HG03442 (cell line): ENCODE results near the gene UQCRHL.
"Not testable (repeated sequence)": the region's sequence is repeated elsewhere in the genome, so short reads cannot be mapped to it uniquely, and the experiment has no call there.

Experiments used
- ATAC-seq: cut with Tn5 transposase; IDR thresholded peaks from one replicate; pipeline ENCODE4 v1.9.1; 2021; ENCODE audit warnings: mild to moderate bottlenecking, moderate library complexity; ENCODE audit not compliant: unreplicated experiment

The UQCRHL gene

DNA sequence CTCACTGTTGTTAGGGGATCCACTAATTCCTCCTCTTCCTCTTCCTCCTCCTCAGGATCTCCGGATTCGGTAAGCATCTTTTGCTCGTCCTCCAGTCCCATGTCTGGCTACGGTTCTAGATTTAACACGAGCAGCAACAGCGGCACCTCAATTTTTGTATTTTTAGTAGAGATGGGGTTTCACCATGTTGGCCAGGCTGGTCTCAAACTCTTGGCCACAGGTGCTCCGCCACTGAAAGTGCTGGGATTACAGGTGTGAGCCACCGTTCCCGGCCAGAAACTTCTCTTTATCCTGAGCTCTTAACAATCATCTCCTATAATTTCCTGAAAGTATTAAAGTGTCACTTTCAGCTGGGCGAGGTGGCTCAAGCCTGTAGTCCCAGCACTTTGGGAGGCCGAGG is at the start of gene UQCRHL:
UQCRHL (minus strand) TSS at position 101 of the 400 bp plus-strand sequence; CDS start at position 101, 0 bp downstream.
- ATAC-seq = not testable (repeated sequence)

GRCh38 chr1:15856888-15857287 is 49.4 kb upstream of the UQCRHL start:
- ATAC-seq = no peak

GRCh38 chr1:15852828-15853302 is 45.4 kb upstream of the UQCRHL start:
- ATAC-seq = no peak

- no peak for ATAC-seq
Observed at GRCh38 chr1:15852036-15852827, 44.8 kb upstream of the UQCRHL start.

- ATAC-seq = no peak
Observed at GRCh38 chr1:15851210-15852035, 44.0 kb upstream of the UQCRHL start.

GRCh38 chr1:15850471-15851001 is 43.1 kb upstream of the UQCRHL start:
- no peak for ATAC-seq

DNA sequence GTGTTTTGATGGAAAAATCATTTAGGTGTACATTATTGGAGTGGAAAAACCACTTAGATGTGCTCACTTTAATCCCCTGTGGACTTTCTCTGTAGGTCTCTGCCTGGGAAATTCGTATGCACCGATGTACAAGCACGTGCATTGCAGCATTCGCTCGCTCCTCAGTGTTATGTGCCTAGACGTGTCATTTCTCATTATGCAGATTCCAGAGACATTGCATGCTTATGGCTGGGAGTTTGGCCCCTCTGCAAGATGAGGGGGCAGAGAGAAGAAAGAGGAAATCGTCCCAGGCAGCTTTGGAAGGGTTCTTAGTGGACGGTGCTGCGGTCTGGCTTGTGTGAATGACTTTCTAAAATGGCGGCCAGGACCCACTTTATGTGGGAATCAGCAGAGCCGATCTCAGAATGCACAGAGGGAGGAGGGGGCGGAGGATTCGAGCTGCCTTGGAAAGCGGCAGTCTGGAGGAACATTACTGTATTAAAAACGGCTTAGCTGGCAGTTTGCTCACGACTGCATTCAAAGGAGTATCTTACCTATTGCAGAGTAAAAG is 42.4 kb upstream of the UQCRHL start:
- no peak for ATAC-seq

DNA sequence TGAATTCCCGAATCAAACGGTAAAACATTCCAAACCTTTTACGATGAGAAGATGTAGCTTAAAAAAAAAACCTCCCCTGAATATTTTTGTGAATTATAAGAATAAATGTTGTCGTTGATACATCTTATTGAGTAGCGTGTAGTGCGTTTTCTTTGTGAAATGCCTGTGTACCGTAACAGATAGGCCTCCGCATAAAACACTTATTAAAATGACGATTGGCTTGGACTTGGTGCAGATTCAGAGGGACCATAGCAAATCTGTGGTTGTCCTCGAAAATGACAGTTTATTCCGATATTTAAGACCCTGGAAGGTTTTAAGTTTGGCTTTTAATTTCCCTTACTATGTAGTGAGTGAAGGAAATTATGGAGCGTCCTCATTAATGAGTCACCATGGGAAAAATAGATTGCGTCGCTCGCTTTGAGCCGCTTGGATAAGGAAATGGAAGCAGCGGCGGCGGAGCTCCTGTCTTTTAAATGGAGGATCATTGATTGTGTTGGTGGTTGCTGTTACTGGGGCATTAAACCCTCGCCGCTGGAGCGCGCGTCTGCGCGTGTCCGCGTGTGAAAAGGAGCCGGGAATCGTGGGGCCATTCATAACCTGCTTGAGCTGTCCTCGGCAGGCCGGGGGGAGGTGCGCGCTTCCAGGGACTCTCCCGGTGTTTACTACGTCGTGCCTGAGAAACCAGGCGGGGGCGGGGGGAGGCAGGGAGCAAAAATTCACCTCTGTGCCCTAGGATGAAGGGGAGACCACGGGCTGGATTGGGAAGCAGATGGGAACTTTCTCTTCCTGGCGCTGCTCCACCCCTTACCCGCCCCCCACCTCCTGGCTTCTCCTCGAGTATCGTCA is 41.7 kb upstream of the UQCRHL start:
- no peak for ATAC-seq

GRCh38 chr1:15848143-15848928 is 40.9 kb upstream of the UQCRHL start:
- peak; percentile 17 for ATAC-seq

DNA sequence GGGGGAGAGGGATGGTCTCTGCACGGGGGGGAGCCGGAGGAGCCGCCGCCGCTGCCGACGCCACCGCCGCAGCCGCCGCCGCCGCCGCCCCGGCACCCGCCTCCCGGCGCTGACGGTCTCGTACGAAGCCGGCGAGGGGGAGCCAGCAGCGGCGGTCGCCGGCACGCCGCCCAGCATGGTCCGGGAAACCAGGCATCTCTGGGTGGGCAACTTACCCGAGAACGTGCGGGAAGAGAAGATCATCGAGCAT is 40.4 kb upstream of the UQCRHL start:
- no peak for ATAC-seq

GRCh38 chr1:15847100-15847892 is 39.8 kb upstream of the UQCRHL start, which contains the start of gene SPEN:
Gene SPEN, plus strand, starts transcription at chr1:15847707. Its CDS starts 361 bp downstream, at chr1:15848068.
- peak; percentile 59 for ATAC-seq

- not testable (repeated sequence) for ATAC-seq
Observed at GRCh38 chr1:15846056-15846455, 38.6 kb upstream of the UQCRHL start.

GRCh38 chr1:15843826-15844572 is 36.5 kb upstream of the UQCRHL start:
- no peak for ATAC-seq

GRCh38 chr1:15838721-15839120 is 31.3 kb upstream of the UQCRHL start:
- no peak for ATAC-seq

DNA sequence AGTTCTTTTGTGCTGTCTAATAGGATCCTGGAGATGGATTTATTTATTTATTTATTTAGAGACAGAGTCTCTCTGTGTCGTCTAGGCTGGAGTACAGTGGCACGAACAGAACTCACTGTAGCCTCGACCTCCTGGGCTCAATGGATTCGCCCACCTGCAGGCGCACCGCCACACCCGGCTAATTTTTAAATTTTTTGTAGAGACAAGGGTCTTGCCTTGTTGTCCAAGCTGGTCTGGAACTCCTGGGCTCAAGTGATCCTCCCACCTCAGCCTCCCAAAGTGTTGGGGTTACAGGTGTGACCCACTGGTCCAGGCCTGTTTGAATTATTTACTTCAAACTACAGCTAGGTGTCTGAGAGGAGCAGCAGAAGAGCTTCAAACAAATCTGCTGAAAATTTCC is 30.5 kb upstream of the UQCRHL start:
- ATAC-seq = no peak

GRCh38 chr1:15836772-15837669 is 29.6 kb upstream of the UQCRHL start:
- no peak for ATAC-seq

DNA sequence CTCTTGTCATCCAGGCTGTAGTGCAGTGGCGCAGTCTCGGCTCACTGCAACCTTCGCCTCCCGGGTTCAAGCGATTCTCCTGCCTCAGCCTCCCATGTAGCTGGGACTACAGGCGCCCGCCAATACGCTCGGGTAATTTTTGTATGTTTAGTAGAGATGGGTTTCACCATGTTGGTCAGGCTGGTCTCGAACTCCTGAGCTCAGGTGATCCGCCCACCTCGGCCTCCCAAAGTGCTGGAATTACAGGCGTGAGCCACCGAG is 29.0 kb upstream of the UQCRHL start:
- not testable (repeated sequence) for ATAC-seq
